Stomach smooth muscle (tissue), 2 donors: ENCODE measurements around the gene BAD.

Experiments used
- H3K27ac ChIP-seq: one replicate; pipeline ENCODE4 v1.7.0; 2013; ENCODE audit warnings: mild to moderate bottlenecking, low read length, inconsistent platforms
- H3K27me3 ChIP-seq, 2 donors: one replicate each; pipeline ENCODE4 v1.7.0; 2013; ENCODE audit warnings: low read length in 2 of 2; ENCODE audit not compliant: insufficient read depth in 2 of 2, control insufficient read depth in 1 of 2
- H3K36me3 ChIP-seq, 2 donors: one replicate each; pipeline ENCODE4 v1.7.0; 2013; ENCODE audit warnings: low read length in 2 of 2; ENCODE audit not compliant: control insufficient read depth in 2 of 2, insufficient read depth in 2 of 2
- H3K4me1 ChIP-seq: one replicate; pipeline ENCODE4 v1.7.0; 2013; ENCODE audit warnings: low read length; ENCODE audit not compliant: control insufficient read depth, insufficient read depth
- H3K4me3 ChIP-seq, 2 donors: one replicate each; pipeline ENCODE4 v1.7.0; 2013; ENCODE audit warnings: low read length in 2 of 2
- H3K9ac ChIP-seq, 2 donors: one replicate each; pipeline ENCODE4 v1.7.0; 2013; ENCODE audit warnings: low read length in 2 of 2, mild to moderate bottlenecking in 1 of 2
- H3K9me3 ChIP-seq, 2 donors: one replicate each; pipeline ENCODE4 v1.7.0; 2013; ENCODE audit warnings: low read length in 2 of 2; ENCODE audit not compliant: control insufficient read depth in 2 of 2
- donor health status: healthy.
- donor health status: Pancreatic carcinoma.

BAD gene

GRCh38 chr11:64304032-64304315 is 19.5 kb upstream of the BAD start:
- Histone ChIP-seq H3K36me3 (no peaks in the 10 kb centered on the region), H3K4me3 (peak overlapping the region; percentile 76 to 86), H3K4me1 (peaks cover 54% of the 10 kb centered on the region), H3K27ac (peak overlapping the region; percentile 98), H3K27me3 (peaks cover 20 to 26% of the 10 kb centered on the region in 2 donors), H3K9me3 (no peaks in the 10 kb centered on the region), H3K9ac (peak overlapping the region; percentile 89 to 94)

- Histone ChIP-seq H3K27me3 (peaks cover 21 to 32% of the 10 kb centered on the region in 2 donors), H3K9me3 (no peaks in the 10 kb centered on the region), H3K27ac (peak overlapping the region; percentile 98), H3K36me3 (no peaks in the 10 kb centered on the region), H3K4me1 (peaks cover 56% of the 10 kb centered on the region), H3K4me3 (peak overlapping the region; percentile 76 to 86), H3K9ac (peak overlapping the region; percentile 89 to 94)
Observed at GRCh38 chr11:64303109-64304031, 18.9 kb upstream of the BAD start.

DNA sequence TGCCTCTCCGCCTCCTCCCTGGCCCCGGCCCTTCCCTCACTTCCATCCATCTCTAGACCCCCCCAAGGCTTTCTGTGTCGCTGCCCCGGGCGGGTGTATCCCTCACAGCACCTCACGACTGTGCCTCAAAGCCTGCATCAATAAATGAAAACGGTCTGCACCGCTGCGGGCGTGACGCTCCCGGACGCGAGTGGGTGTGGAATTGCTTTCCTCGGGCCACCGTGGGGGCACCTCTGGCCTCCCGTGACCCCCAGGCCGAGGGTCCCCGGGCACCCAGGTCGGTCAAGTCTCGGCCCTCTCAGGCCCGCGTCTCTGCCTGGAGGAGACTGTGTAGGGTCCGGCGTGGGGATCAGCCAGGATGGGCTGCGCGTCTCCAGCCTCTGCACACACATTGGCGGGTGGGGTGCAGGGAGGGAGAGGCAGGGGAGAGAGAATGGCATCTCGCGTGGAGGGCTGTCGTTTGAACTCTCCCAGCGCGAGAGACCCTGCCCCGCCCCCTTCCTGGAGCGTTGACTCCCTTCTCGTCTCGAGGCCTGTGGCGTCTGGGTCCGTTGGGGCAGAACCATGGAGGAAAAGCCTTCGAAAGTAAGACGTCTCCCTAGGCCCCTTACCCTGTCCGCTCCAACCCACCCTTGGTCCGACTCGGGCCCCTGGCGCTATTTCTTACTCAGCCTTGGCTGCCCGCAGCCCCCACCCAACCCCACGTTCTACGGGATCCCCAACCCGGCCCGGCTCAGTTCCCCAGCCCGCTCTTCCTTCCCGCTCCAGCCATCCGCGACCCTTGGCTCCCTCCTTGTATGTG is 15.6 kb upstream of the BAD start, which contains the start of gene CATSPERZ:
CATSPERZ (plus strand) TSS at position 512 of the 802 bp plus-strand sequence; CDS start at position 565, 53 bp downstream.
- Histone ChIP-seq H3K27ac (no peak within 1 kb of the TSS), H3K9ac (no peak within 1 kb of the TSS)

GRCh38 chr11:64298966-64299846 is 14.7 kb upstream of the BAD start:
- Histone ChIP-seq H3K4me1 (peaks cover 32% of the 10 kb centered on the region), H3K9ac (no peak overlapping the region), H3K9me3 (no peaks in the 10 kb centered on the region), H3K27me3 (peaks cover 55 to 66% of the 10 kb centered on the region in 2 donors), H3K27ac (no peak overlapping the region), H3K4me3 (peak overlapping the region; percentile 12 to 60), H3K36me3 (no peaks in the 10 kb centered on the region)

More for the DNA sequence above, 15.6 kb upstream of the BAD start, which contains the start of gene CATSPERZ:
- Histone ChIP-seq H3K4me3 (peak within 1 kb of the TSS; percentile 53 to 61), H3K36me3 (no peaks in the 10 kb centered on the region), H3K27me3 (peaks cover 52 to 63% of the 10 kb centered on the region in 2 donors), H3K9me3 (no peaks in the 10 kb centered on the region), H3K4me1 (peaks cover 37% of the 10 kb centered on the region)

GRCh38 chr11:64297699-64298358 is 13.4 kb upstream of the BAD start:
- no peaks in the 10 kb centered on the region for H3K9me3 ChIP-seq
- H3K4me3 ChIP-seq, result no peak overlapping the region
- peaks cover 25% of the 10 kb centered on the region for H3K4me1 ChIP-seq
- no peak overlapping the region for H3K9ac ChIP-seq
- peaks cover 64 to 75% of the 10 kb centered on the region in 2 donors for H3K27me3 ChIP-seq
- H3K27ac ChIP-seq, result no peak overlapping the region
- H3K36me3 ChIP-seq, result no peaks in the 10 kb centered on the region

GRCh38 chr11:64296830-64297698 is 12.6 kb upstream of the BAD start:
- no peak overlapping the region for H3K4me3 ChIP-seq
- peaks cover 30% of the 10 kb centered on the region for H3K4me1 ChIP-seq
- H3K36me3 ChIP-seq, result no peaks in the 10 kb centered on the region
- H3K27ac ChIP-seq, result no peak overlapping the region
- no peaks in the 10 kb centered on the region for H3K9me3 ChIP-seq
- no peak overlapping the region for H3K9ac ChIP-seq
- peaks cover 67 to 83% of the 10 kb centered on the region in 2 donors for H3K27me3 ChIP-seq

GRCh38 chr11:64296236-64296635 is 11.8 kb upstream of the BAD start:
- Histone ChIP-seq H3K9ac (no peak overlapping the region), H3K4me1 (peaks cover 37% of the 10 kb centered on the region), H3K27ac (no peak overlapping the region), H3K27me3 (peaks cover 62 to 85% of the 10 kb centered on the region in 2 donors), H3K9me3 (no peaks in the 10 kb centered on the region), H3K4me3 (no peak overlapping the region), H3K36me3 (no peaks in the 10 kb centered on the region)

DNA sequence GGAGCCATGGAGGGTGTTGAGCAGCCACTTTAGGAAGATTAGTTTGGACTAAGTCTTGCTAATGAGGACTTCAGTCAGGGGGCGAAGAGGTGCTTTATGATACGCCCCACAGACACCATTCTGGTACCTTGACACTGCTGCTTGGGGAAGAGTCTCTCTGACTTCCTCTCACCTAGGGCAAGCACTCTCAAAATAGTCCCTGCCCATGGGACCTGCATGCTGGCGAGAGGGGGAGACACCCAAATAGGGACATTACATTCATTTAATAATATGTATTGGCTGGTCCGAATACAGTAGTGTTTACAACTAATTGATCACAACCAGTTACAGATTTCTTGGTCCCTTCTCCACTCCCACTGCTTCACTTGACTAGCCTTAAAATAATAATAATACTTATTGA is 11.3 kb upstream of the BAD start:
- no peak overlapping the region for H3K4me3 ChIP-seq
- H3K27me3 ChIP-seq, result peaks cover 65 to 88% of the 10 kb centered on the region in 2 donors

GRCh38 chr11:64294774-64295173 is 10.3 kb upstream of the BAD start:
- Histone ChIP-seq H3K27ac (no peak overlapping the region), H3K9me3 (no peaks in the 10 kb centered on the region), H3K27me3 (peaks cover 63 to 84% of the 10 kb centered on the region in 2 donors), H3K4me3 (no peak overlapping the region), H3K36me3 (no peaks in the 10 kb centered on the region), H3K4me1 (peaks cover 24% of the 10 kb centered on the region), H3K9ac (no peak overlapping the region)

More for the DNA sequence above, 11.3 kb upstream of the BAD start:
- Histone ChIP-seq H3K9ac (no peak overlapping the region), H3K9me3 (no peaks in the 10 kb centered on the region), H3K36me3 (no peaks in the 10 kb centered on the region), H3K27ac (no peak overlapping the region), H3K4me1 (peaks cover 34% of the 10 kb centered on the region)
